ENCODE data around the gene USP47.

DNA sequence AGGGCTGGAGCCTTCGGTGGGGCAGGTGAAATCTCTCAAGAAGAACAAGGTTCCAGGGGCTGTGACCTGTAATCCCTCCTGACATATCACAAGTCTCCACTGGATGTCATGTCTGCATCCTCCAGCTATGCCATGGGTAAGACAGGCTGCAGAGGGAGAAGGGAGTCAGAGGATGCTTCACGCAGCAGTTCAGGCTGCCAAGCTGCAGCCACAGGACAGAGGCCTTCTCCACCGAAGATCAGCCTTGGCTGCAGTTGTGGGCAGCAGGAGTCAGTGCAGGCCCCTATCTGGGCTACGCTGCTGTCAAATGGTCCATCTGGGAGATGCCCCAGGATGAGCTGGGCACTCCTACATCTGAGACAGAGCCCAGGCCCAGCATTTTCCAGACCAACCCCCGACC is 141.7 kb downstream of the USP47 start:
- TF ChIP-seq POLR2A (IDR thresholded peaks at IDR 0.05), result no peak
- TF ChIP-seq, protein P1, sequence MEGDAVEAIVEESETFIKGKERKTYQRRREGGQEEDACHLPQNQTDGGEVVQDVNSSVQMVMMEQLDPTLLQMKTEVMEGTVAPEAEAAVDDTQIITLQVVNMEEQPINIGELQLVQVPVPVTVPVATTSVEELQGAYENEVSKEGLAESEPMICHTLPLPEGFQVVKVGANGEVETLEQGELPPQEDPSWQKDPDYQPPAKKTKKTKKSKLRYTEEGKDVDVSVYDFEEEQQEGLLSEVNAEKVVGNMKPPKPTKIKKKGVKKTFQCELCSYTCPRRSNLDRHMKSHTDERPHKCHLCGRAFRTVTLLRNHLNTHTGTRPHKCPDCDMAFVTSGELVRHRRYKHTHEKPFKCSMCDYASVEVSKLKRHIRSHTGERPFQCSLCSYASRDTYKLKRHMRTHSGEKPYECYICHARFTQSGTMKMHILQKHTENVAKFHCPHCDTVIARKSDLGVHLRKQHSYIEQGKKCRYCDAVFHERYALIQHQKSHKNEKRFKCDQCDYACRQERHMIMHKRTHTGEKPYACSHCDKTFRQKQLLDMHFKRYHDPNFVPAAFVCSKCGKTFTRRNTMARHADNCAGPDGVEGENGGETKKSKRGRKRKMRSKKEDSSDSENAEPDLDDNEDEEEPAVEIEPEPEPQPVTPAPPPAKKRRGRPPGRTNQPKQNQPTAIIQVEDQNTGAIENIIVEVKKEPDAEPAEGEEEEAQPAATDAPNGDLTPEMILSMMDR (IDR thresholded peaks at IDR 0.05), result no peak

All from thyroid gland (tissue), 4 donors.